ENCODE data around the gene PSMD1.

PSMD1 gene

DNA sequence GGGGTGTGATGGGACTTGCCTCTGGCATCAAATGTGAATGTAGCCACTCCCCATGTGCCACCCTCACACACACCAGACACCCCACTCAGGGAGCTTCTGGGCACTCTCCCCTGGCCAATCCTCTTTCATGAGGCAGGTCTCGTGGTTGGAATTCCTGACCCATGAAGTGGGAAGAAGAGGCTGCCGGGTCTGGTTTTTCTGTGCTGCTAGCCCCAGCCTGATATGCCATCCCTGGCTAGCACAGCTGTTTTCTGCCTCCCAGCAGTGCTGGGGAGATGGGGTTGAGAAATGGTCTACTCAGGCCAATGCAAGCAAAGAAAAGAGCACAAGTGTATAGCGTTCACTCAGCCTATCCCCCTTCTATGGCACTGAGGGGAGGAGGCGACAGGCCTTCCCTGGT lies 20.5 kb upstream of the PSMD1 start:
- no peak for DNase-seq (ENCODE audit: low read depth)

DNA sequence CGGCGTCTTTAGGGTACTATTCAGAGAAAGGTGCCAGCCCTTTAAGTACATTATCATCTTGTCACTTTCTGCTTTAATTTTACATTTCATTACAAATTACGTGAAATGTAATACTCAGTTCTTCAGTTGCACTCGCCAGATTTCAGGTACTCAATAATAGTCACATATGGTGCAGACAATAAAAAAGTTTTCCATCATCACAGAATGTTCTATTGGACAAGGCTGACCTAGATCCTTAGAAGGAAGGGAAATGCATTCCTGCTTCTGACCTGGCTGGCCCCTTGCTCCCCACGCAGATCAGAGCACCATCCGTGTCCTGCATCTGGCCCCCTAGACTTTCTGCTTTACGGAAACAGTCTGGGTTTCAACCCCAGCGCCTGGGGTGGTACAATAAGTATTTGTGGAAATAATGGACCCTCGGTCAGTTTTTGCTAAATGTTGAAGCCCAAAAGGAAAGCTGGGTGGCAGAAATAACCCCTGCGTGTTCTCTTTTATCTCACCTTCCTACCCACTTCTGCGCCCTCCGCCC lies 20.0 kb upstream of the PSMD1 start:
- no peak for DNase-seq (ENCODE audit: low read depth)

DNA sequence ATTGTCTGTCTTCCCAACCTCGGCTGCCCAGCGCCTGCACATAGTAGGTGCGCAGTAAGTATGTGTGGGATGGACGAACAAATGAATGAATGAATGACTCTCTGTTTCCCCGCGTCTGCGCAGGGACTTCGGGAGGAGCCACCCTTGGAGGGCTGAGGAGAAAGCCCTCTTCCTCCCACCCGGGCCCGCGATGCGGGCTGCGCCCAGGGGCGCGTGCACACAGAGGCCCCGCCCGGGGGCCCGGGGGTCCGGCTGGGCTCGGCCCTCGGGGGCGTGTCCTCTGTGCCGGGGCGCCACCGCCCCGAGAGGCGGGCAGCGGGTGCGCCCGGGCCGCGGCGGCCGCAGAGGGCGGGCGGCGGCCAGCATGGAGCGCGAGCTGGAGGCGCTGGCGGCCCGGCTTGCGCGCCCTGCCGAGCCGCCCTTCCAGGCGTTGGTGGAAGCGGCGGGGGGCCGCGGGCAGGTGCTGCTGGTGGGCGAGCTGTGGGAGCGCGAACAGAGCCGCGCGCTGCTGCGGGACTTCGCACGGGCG lies 19.4 kb upstream of the PSMD1 start, which contains the start of gene C2orf72:
Gene C2orf72, plus strand, starts transcription at position 322 of the 529 bp plus-strand sequence. Its CDS starts 43 bp downstream, at position 365.
- no peak for DNase-seq (ENCODE audit: low read depth)

- DNase-seq (ENCODE audit: low read depth): no peak
These were observed 18.8 kb upstream of the PSMD1 start for GRCh38 chr2:231037731-231038482.

- DNase-seq (ENCODE audit: low read depth): no peak
These were observed 18.0 kb upstream of the PSMD1 start for GRCh38 chr2:231038483-231039293.

DNA sequence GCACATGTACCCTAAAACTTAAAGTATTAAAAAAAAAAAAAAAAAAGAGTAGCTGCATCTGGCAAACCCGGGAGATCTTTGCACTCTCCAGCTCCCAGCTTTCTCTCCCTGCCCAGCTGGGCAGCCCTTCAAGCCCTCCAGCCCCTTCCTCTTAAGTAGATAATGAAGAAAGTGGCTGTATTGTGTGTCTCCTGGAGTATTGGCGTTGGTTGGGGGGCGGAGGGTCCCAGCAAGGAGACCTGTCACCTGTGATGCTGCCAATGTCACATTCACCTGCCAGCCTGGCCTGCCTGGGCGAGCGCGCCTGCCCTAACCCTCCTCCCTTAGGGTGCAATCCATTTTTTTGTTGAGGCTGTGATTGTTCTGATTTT lies 17.4 kb upstream of the PSMD1 start:
- no peak for DNase-seq (ENCODE audit: low read depth)

DNA sequence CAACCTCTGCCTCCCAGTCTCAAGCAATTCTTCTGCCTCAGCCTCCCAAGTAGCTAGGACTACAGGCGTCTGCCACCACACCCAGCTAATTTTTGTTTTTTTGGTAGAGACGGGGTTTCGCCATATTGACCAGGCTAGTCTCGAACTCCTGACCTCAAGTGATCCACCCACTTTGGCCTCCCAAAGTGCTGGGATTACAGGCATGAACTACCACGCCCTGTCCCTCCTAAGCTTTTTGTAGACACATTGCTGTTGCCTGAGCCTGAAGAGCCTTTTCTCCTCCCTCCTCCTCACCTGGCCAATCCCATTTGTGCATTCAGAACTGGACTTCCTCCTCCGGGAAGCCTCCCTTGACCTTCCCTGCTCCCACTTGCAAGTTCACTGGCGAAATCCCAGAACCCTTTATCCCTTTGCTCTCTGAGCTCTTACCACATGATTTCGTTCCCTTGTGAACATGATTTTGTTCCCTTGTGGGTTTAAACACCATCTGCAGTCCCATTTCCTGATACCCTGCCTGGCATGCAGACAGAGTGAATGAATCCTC lies 16.8 kb upstream of the PSMD1 start:
- DNase-seq (ENCODE audit: low read depth): no peak

DNA sequence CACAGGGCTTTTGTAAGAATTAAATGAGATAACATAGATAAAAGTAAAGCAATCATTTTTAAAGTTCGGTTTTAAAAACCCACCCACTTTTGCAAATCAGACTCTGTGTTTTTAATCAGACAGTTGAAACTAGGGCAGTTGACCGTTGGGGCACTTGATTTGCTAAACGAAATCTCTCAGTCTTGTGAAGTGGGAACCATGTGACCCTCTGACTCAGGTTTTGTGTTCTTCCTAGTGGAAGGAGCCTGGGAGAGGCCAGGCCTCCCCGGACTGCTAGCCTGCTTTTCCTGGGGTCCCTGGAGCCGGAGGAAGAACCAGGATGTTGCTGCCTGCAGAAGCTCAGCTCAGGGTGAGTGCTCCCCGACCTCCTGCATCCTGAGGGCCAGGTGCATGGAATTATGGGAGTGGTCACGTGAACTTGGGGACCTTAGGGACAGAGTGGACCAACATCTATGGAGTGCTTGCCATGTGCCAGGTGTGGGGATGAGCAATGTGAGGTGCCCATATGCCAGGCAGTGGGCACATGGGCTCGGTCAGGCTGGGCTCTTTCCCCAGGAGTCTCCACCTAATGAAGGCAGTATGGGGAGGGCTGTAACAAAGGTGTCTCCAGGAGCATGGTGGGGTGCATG lies 15.5 kb upstream of the PSMD1 start:
- no peak for DNase-seq (ENCODE audit: low read depth)

DNA sequence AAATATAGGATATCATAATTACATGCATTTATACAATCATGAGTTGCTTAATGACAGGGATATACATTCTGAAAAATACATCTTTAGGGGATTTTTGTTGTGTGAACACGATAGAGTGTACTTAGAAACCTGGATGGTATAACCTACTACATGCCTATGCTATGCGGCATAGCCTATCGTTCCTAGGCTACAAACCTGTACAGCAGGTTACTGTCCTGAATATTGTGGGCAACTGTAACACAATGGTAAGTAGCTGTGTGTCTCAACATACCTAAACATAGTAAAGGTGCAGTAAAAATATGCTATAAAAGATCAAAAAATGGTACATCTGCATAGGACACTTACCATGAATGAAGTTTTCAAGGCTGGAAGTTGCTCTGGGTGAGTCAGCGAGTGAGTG lies 12.9 kb upstream of the PSMD1 start:
- no peak for DNase-seq (ENCODE audit: low read depth)

- DNase-seq (ENCODE audit: low read depth): no peak
These were observed 9.8 kb upstream of the PSMD1 start for GRCh38 chr2:231046916-231047273.

DNA sequence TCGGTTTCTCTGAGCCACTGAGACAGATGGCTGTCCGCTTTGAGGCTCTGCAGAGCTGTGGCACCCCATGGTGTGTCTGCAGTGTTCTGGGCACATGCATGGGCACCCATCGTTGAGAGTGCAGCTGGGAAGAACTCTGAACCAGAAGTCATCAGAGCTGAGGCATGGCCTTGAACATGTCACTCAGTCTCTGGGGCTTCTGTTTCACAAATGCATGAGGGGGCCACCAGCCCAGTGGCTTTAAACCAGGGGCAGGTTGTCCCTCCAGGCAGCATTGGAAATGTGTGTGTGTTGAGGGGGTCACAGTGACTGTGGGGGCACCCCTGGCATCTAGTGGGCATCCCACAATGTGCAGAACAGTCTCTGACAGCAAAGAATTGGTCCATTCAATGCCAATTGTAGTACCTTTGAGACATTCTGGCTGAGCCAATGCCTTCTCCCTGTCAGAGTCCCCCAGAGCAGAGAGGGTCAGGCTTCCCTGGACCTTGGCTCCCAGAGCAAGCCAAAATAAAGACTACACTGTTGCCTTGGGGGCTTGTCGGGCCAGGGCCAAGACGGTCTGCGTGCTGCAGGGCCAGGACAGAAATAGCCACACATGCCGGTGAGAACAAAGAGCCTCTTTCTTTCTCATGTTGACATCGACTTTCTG lies 9.3 kb upstream of the PSMD1 start:
- DNase-seq (ENCODE audit: low read depth): no peak

GRCh38 chr2:231047923-231048915 lies 8.4 kb upstream of the PSMD1 start:
- no peak for DNase-seq (ENCODE audit: low read depth)

DNA sequence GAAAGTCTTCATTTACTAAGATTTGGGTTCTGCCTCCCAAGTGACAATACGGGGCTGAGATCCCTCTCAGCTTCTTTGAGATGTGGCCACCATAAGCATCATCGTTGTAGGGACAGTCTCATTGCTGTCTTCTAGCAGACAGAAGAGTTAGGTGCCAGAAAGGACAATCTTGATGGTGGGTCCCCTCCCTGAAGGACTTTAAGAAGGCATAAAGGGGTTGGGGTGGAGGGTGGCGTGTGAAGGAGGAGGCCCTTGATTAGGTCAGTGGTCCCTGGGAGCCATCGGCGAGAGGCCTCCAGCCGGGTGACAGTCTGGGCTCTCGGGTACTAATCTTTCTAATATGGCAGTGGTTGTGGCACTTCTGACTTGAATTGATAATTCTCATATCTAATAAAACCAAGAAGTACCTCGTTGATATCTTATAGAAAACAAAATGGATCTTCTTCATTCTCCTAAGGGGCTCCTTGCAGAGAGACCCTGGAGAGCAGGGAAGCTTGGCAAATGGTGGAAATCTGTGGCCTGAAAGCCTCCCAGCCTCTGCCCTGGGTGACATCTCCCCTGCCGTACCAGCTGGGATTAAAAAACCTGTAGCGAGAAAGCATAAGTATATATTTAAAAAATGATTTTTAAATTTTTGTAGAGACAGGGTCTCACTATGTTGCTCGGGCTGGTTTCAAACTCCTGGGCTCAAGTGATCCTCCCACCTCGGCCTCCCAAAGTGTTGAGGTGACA lies 7.2 kb upstream of the PSMD1 start:
- no peak for DNase-seq (ENCODE audit: low read depth)

GRCh38 chr2:231050018-231050901 lies 6.4 kb upstream of the PSMD1 start:
- no peak for DNase-seq (ENCODE audit: low read depth)

- no peak for DNase-seq (ENCODE audit: low read depth)
These were observed 5.6 kb upstream of the PSMD1 start for GRCh38 chr2:231051116-231051515.

DNA sequence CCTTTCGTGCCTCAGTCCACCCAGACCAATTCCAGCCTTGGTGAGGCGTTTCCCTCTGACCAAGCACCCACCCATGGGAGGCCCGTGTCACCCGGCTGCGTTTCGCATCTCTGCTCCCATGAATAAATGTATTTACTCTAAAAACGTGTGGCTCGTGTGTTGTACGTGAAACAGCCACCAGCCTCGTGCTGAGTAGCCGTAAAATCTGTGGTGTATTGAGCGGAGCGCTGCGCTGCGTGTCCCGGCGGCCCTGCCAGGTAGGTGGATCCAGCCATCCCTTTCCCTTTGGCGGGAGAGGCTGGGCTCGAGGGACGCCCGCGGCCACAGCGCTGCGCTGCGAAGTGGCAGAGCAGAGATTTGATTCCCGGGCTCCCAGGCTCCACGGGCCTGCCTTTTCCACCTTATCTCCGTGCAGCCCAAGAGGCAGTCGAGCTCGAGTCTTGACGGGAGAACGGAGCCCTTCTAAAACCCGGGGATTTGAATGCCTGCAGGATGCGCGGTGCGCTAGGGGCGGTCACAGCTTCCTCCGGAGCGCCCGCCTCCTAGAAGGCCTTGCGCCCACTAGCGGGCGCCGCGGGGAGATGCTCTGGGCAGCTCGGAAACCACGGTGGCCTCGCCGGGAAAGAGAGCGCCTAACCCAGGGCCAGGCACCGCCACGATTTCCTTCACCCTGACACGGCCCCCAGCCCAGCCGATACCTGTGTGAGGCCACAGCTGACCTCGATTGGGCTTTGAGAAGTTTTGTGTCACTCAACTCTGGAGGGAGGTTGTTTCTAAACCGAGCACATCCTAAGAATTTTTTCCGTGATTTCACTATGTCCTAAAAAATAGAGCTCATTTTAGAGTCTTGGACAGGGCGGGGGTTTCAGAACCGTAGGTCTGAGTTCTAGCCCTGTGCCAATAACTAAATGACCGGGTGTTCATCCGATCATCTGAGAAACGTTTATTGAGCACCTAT lies 3.9 kb upstream of the PSMD1 start:
- DNase-seq (ENCODE audit: low read depth): peak; percentile 73

- no peak for DNase-seq (ENCODE audit: low read depth)
These were observed 2.8 kb upstream of the PSMD1 start for GRCh38 chr2:231053846-231054245.

DNA sequence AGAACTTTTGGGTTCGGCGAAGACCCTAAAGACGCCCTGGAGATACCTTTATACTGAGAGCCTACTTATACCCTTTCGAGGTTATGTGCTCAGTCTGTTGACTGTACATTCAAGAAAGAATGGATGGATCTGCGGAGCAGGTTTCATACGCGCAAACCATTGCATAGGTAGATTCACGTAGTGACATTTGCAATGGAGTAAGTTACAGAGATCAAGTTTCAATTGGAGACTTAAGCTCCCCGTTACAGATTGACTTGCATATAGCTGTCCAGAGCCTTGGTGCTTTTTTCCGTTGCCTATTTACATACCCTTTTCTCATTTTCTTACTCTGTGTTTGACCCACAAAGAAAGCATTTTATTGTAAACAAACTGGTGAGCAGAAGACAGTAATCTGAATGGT lies 923 bp downstream of the PSMD1 start:
- DNase-seq (ENCODE audit: low read depth): no peak

Data from stimulated activated CD8-positive, alpha-beta memory T cell treated with anti-CD3 and anti-CD28 coated beads, Interleukin-4, amount 100 ng/mL, for 24 hours (primary cell).